ENCODE results near the gene HSPA1B. TPM values are rescaled to one million over a fixed set of nuclear protein-coding genes. Genes with fewer than 3 reads are reported as not detected.
A peak's percentile ranks its signal among the peaks of the same experiment; 100 is the strongest.

The HSPA1B gene
- polyA plus RNA-seq (2012; ENCODE audit: insufficient read length, low read depth), result 131 TPM

GRCh38 chr6:31827286-31828079 is at the start of gene HSPA1B:
HSPA1B (plus strand) TSS chr6:31827738; CDS start chr6:31827951, 213 bp downstream.
- TF ChIP-seq POLR2AphosphoS5 (IDR thresholded peaks at IDR 0.05; ENCODE audit: low read depth, low read length) (peak; percentile 100), SIN3A (IDR thresholded peaks at IDR 0.05; ENCODE audit: borderline replicate concordance, insufficient read depth, low read length) (peak; percentile 20; the same call in 1 of the 2 replicates), FOXP2 (optimal IDR thresholded peaks at IDR 0.05; ENCODE audit: borderline replicate concordance, extremely low read depth, extremely low read length, insufficient read depth) (peak; percentile 50), TAF1 (IDR thresholded peaks at IDR 0.05; ENCODE audit: borderline replicate concordance, insufficient read depth, low read length) (peak; percentile 97; the same call in 1 of the 2 replicates), REST (IDR thresholded peaks at IDR 0.05; ENCODE audit: insufficient read depth in 1 of 2, low read depth in 2 of 2, low read length in 2 of 2) (peak in 1 of 2 experiments; percentile 63; a peak in 1 of 4 replicates)

DNA sequence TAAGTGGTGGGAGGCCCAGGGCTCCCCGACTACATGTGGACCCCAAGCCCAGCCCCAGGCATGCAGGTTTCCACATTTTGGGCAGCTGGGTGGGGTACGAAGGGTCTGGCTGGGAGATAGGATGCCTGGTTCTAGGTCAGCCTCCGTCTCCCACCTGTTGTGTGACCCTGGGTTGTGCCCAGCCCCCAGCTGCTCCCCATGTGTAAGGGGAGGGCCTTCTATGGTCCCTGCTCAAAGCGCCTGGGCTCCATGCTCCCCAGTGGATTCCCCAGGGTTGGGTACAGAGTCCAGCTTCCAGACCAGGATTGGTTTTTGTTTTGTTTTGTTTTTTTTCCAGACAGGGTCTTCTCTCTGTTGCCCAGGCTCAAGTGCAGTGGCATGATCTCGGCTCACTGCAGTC is 49.3 kb upstream of the HSPA1B start:
- TF ChIP-seq REST (IDR thresholded peaks at IDR 0.05; ENCODE audit: insufficient read depth in 1 of 2, low read depth in 2 of 2, low read length in 2 of 2) (no peak), SIN3A (IDR thresholded peaks at IDR 0.05; ENCODE audit: borderline replicate concordance, insufficient read depth, low read length) (no peak), TAF1 (IDR thresholded peaks at IDR 0.05; ENCODE audit: borderline replicate concordance, insufficient read depth, low read length) (no peak), FOXP2 (optimal IDR thresholded peaks at IDR 0.05; ENCODE audit: borderline replicate concordance, extremely low read depth, extremely low read length, insufficient read depth) (no peak), POLR2AphosphoS5 (IDR thresholded peaks at IDR 0.05; ENCODE audit: low read depth, low read length) (no peak)

GRCh38 chr6:31778999-31779885 is 48.3 kb upstream of the HSPA1B start:
- TF ChIP-seq FOXP2 (optimal IDR thresholded peaks at IDR 0.05; ENCODE audit: borderline replicate concordance, extremely low read depth, extremely low read length, insufficient read depth) (no peak), SIN3A (IDR thresholded peaks at IDR 0.05; ENCODE audit: borderline replicate concordance, insufficient read depth, low read length) (no peak), REST (IDR thresholded peaks at IDR 0.05; ENCODE audit: insufficient read depth in 1 of 2, low read depth in 2 of 2, low read length in 2 of 2) (no peak), POLR2AphosphoS5 (IDR thresholded peaks at IDR 0.05; ENCODE audit: low read depth, low read length) (no peak)

DNA sequence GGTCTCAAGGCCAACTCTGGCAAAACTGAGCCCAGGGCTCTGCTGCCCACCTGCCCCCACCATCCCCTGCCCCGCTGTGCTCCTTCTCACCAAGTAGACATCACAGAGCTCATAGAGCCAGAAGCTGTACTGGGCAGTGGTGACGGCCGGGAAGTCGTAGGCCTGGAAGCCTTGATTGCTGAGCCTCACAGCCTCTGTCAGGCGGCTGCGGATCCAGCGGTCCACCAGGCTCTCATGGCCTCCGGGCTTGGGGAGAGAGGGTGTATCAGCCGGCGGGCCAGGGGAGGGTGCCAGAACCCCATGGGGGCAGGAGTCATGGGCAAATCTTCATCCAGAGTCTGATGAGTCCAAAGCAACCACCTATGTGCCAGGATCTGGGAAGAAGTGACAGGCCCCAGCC is 47.6 kb upstream of the HSPA1B start:
- TF ChIP-seq TAF1 (IDR thresholded peaks at IDR 0.05; ENCODE audit: borderline replicate concordance, insufficient read depth, low read length) (no peak), SIN3A (IDR thresholded peaks at IDR 0.05; ENCODE audit: borderline replicate concordance, insufficient read depth, low read length) (no peak), FOXP2 (optimal IDR thresholded peaks at IDR 0.05; ENCODE audit: borderline replicate concordance, extremely low read depth, extremely low read length, insufficient read depth) (no peak), POLR2AphosphoS5 (IDR thresholded peaks at IDR 0.05; ENCODE audit: low read depth, low read length) (no peak), REST (IDR thresholded peaks at IDR 0.05; ENCODE audit: insufficient read depth in 1 of 2, low read depth in 2 of 2, low read length in 2 of 2) (no peak)
